Transverse colon (tissue), 4 donors: ENCODE measurements around the gene CD320. TPM values are rescaled to one million over a fixed set of nuclear protein-coding genes. Genes with fewer than 3 reads are reported as not detected.
A peak's percentile ranks its signal among the peaks of the same experiment; 100 is the strongest.

Experiments used
- DNase-seq: peaks from one replicate; pipeline ENCODE4 v3.0.0-alpha.2; 2019
- H3K27ac ChIP-seq, 4 donors: fragments of 200-600 bp; sonication (generic); 2 replicates each; pipeline ENCODE4 v1.5.1; 2016 to 2018; ENCODE audit warnings: inconsistent platforms in 4 of 4
- H3K27me3 ChIP-seq: fragments of 200-600 bp; sonication (generic); 2 replicates; pipeline ENCODE4 v1.5.1; 2017; ENCODE audit warnings: inconsistent platforms
- H3K36me3 ChIP-seq, 4 donors: fragments of 200-600 bp; sonication (generic); 2 replicates each; pipeline ENCODE4 v1.5.1; 2017 to 2019; ENCODE audit warnings: inconsistent platforms in 4 of 4
- H3K4me1 ChIP-seq, 4 donors: fragments of 200-600 bp; sonication (generic); 2 replicates each; pipeline ENCODE4 v1.5.1; 2017 to 2020; ENCODE audit warnings: inconsistent platforms in 4 of 4
- H3K4me3 ChIP-seq, 4 donors: fragments of 200-600 bp; sonication (generic); 1 replicate in 1 of 4; 2 replicates in 3 of 4; pipeline versions ENCODE4 v1.5.1 to v1.6.1; 2017 to 2019; ENCODE audit warnings: inconsistent platforms in 4 of 4
- H3K9me3 ChIP-seq, 2 donors: fragments of 200-600 bp; sonication (generic); 2 replicates each; pipeline ENCODE4 v1.5.1; 2017 to 2019; ENCODE audit warnings: inconsistent platforms in 2 of 2
- EP300 ChIP-seq: sonication (generic); formaldehyde crosslinking; IDR thresholded peaks from one replicate; pipeline ENCODE4 v1.6.1; 2017; ENCODE audit warnings: antibody characterized with exemption, low read depth
- POLR2A ChIP-seq: fragments of 450-650 bp; IDR thresholded peaks from one replicate; pipeline ENCODE4 v1.6.1; 2016; ENCODE audit warnings: antibody characterized with exemption, mild to moderate bottlenecking, moderate library complexity
- POLR2AphosphoS5 ChIP-seq, 3 donors: sonication (generic); formaldehyde crosslinking; IDR thresholded peaks; one replicate each; pipeline ENCODE4 v1.6.1; 2016; ENCODE audit warnings: antibody characterized with exemption in 3 of 3
- WGBS, 2 donors: methylation state at CpG; one replicate each; pipeline ENCODE4 v1.1.5; 2018; ENCODE audit warnings: low coverage in 1 of 2; 5-methylcytosine and 5-hydroxymethylcytosine counted together
- in situ Hi-C, 4 donors: fragments of 200-750 bp; cut with MboI; loops; one replicate each; pipeline versions ENCODE4 v1.15.0 to v1.15.1; 2017; ENCODE audit warnings: low sequenced_read_pairs in 3 of 4, low pct_ligation_motif_present in 1 of 4, low pct_unique_long_range_greater_than_20kb in 1 of 4
- intact Hi-C: fragments of 100-400 bp; cut with DNase I; formaldehyde crosslinking; loops from one replicate; pipeline ENCODE4 v1.15.1; 2023; ENCODE audit warnings: low total_unique reads
- total RNA-seq, 4 donors: library from RNA; depleted of rRNA; stranded (reverse); fragments of >200 nt; gene quantifications; one replicate each; pipeline ENCODE4 v1.1.0, GENCODE V29; 2016
- TF ChIP-seq, protein P1 (sequence below), 5 experiments: fragments of 200-600 bp in 3 of 5; fragments of 450-650 bp in 2 of 5; sonication (generic) in 3 of 5; IDR thresholded peaks; 1 replicate in 2 of 5; 2 replicates in 3 of 5; pipeline ENCODE4 v1.5.1; 2016 to 2017; ENCODE audit warnings: antibody characterized with exemption in 5 of 5, inconsistent platforms in 3 of 5, mild to moderate bottlenecking in 2 of 5, moderate library complexity in 1 of 5

Gene CD320
- total RNA-seq, 4 donors from 2014 or later: 9.4 to 73.2 (median 41.0) TPM

DNA sequence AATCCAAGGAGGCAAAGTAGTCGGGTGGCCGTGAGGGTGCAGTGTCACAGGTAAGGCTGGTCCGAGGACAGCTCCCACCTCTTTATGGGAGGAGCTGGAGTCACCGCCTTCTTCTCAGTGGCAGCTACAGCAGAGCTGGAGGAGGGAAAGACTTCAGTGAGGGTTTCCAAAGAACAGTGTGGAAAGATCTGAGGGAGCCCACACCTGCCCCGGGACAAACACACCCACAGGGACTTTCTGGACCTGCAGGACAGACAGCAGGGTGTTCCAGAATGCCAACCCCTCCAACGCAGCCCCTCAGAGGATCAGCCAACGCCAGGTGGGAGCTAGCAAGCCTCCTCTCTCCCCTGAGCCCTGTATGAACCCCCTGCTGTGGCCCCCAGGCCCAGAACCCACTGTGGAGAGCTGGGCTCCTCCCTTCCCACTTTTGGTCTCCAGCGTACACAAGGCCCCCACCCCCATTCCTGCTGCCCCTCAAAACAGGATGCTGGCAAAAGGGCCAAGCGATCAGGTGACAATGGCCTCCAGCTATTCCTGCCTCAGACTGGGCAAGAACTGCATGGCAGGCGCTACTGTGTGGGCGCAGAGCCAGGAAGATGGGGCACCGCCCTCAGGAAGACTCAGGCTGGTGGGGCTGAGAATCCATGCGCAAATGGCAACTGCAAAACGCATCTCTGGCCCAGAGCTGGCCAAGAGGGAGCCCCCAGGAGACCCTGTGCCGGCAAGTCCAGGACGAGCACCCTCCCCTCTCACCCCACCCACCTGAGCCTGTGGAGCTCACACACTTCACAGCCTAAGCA lies 3.5 kb upstream of the CD320 start:
- H3K27ac ChIP-seq: peak overlapping the region in 3 of 4 donors; percentile 14 to 33 (median 15)
- TF ChIP-seq POLR2AphosphoS5 (IDR thresholded peaks at IDR 0.05) (no peak), POLR2A (no peak), EP300 (no peak)
- TF ChIP-seq, protein P1, sequence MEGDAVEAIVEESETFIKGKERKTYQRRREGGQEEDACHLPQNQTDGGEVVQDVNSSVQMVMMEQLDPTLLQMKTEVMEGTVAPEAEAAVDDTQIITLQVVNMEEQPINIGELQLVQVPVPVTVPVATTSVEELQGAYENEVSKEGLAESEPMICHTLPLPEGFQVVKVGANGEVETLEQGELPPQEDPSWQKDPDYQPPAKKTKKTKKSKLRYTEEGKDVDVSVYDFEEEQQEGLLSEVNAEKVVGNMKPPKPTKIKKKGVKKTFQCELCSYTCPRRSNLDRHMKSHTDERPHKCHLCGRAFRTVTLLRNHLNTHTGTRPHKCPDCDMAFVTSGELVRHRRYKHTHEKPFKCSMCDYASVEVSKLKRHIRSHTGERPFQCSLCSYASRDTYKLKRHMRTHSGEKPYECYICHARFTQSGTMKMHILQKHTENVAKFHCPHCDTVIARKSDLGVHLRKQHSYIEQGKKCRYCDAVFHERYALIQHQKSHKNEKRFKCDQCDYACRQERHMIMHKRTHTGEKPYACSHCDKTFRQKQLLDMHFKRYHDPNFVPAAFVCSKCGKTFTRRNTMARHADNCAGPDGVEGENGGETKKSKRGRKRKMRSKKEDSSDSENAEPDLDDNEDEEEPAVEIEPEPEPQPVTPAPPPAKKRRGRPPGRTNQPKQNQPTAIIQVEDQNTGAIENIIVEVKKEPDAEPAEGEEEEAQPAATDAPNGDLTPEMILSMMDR (IDR thresholded peaks at IDR 0.05): no peak
- H3K36me3 ChIP-seq: peaks cover 0 to 25% (median 7%) of the 10 kb centered on the region in 4 donors
- H3K4me1 ChIP-seq: peaks cover 17 to 34% (median 25%) of the 10 kb centered on the region in 4 donors
- WGBS, 2 donors: 51 to 62% methylated on average over 4 to 16 of the region's 16 CpGs
- H3K9me3 ChIP-seq: no peaks in the 10 kb centered on the region
- H3K27me3 ChIP-seq: no peaks in the 10 kb centered on the region
- in situ Hi-C loops: no loop called here
- intact Hi-C loops: no loop called here
- no peak overlapping the region for H3K4me3 ChIP-seq
- peak; percentile 70 for DNase-seq

DNA sequence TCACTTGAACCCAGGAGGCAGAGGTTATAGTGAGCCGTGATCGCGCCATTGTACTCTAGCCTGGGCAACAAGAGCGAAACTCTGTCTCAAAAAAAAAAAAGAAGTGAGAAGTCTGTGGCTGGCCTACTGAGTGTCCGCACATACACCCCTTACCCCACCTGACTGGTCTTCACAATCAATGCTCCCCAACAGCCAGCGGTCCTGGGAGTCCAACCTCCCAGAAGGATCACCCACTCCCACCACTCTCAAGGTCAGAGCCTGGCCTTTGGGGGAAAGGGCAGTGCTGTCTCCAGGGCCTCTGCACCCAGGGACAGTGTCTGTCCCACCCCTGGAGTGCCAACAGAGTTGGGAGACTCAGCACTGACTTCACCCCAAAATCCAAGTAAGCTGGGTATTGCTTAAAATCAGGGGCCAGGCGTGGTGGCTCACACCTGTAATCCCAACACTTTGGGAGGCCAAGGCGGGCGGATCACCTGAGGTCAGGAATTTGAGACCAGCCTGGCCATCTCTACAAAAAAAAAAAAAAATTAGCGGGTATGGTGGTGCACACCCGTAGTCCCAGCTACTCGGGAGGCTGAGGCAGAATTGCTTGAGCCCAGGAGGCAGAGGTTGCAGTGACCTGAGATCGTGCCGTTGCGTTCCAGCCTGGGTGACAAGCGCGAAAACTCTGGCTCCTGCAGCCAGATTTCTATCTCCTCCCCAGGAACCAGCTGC lies 2.3 kb upstream of the CD320 start:
- H3K27me3 ChIP-seq: no peaks in the 10 kb centered on the region
- DNase-seq: peak; percentile 7
- H3K4me1 ChIP-seq: peaks cover 17 to 43% (median 33%) of the 10 kb centered on the region in 4 donors
- intact Hi-C loops (no loop called here), in situ Hi-C loops (no loop called here)
- no peak overlapping the region for H3K4me3 ChIP-seq
- H3K9me3 ChIP-seq: no peaks in the 10 kb centered on the region
- H3K27ac ChIP-seq: no peak overlapping the region
- WGBS, 2 donors: 93 to 96% methylated on average over 6 to 17 of the region's 17 CpGs
- TF ChIP-seq POLR2A: no peak
- TF ChIP-seq POLR2AphosphoS5 (IDR thresholded peaks at IDR 0.05): no peak
- TF ChIP-seq, protein P1 (IDR thresholded peaks at IDR 0.05): no peak
- no peak for TF ChIP-seq EP300
- peaks cover 0 to 23% (median 7%) of the 10 kb centered on the region in 4 donors for H3K36me3 ChIP-seq

DNA sequence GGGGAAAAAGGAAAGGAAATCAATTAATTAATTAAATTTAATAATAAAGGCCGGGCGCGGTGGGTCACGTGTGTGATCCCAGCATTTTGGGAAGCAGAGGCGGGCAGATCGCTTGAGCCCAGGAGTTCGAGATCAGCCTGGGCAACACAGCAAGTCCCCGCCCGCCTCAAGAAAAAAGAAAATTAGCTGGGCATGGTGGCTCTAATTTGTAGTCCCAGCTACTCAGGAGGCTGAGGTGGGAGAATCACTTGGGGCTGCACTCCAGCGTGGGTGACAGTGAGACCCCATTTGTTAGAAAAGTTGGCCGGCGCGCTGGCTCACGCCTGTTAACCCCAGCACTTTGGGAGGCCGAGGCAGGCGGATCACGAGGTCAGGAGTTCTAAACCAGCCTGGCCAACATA lies 733 bp upstream of the CD320 start:
- 73 to 76% methylated on average over 3 to 17 of the region's 17 CpGs for WGBS, 2 donors
- H3K9me3 ChIP-seq: no peaks in the 10 kb centered on the region
- peak overlapping the region in 3 of 4 donors; percentile 33 to 60 (median 59) for H3K4me3 ChIP-seq
- no peak for DNase-seq
- peak overlapping the region; percentile 73 to 84 (median 83) for H3K27ac ChIP-seq
- in situ Hi-C loops (no loop called here), intact Hi-C loops (no loop called here)
- TF ChIP-seq POLR2A (no peak), POLR2AphosphoS5 (IDR thresholded peaks at IDR 0.05) (no peak), EP300 (no peak)
- TF ChIP-seq, protein P1 (IDR thresholded peaks at IDR 0.05): no peak
- peaks cover 0 to 8% (median 3%) of the 10 kb centered on the region in 4 donors for H3K36me3 ChIP-seq
- H3K27me3 ChIP-seq: no peaks in the 10 kb centered on the region
- peaks cover 17 to 43% (median 33%) of the 10 kb centered on the region in 4 donors for H3K4me1 ChIP-seq

DNA sequence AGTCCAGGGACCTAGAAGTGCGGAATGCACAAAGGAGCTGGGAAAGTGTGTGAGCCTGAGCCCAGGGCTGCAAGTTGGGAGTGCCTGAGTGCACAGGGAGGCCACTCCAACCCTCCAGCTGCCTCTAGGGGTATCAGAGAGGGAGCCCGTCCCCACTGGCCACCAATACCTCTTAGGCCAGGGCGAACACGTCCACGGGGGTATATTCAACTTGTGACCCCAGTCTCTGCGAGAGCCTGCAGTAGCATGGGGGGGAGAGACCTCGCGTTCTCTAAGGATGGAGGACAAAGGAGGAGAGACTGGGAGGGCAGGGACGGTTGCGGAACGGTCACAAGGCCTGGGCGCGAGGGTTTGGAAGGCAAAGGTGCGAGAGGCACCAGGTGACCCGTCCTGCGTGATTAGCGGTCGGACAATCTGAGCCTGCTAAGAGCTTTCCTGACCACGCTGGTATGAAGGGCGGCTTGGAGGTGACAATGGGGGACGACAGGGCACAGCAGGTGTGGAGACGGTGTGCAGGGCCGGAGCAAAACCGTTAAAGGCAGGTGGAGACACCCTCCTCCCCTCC lies 676 bp downstream of the CD320 start:
- peak; percentile 24 for DNase-seq
- peak overlapping the region; percentile 73 to 84 (median 83) for H3K27ac ChIP-seq
- in situ Hi-C loops: no loop called here
- peak overlapping the region; percentile 33 to 60 (median 52) for H3K4me3 ChIP-seq
- intact Hi-C loops: no loop called here
- no peak for TF ChIP-seq EP300
- TF ChIP-seq POLR2A: no peak
- TF ChIP-seq, protein P1 (IDR thresholded peaks at IDR 0.05): no peak
- no peak for TF ChIP-seq POLR2AphosphoS5 (IDR thresholded peaks at IDR 0.05)
- 21 to 29% methylated on average over 1 to 24 of the region's 24 CpGs for WGBS, 2 donors
- peaks cover 17 to 43% (median 33%) of the 10 kb centered on the region in 4 donors for H3K4me1 ChIP-seq
- H3K27me3 ChIP-seq: no peaks in the 10 kb centered on the region
- peaks cover 0 to 7% (median 2%) of the 10 kb centered on the region in 4 donors for H3K36me3 ChIP-seq
- no peaks in the 10 kb centered on the region for H3K9me3 ChIP-seq
